GM21360 (cell line): ENCODE data around the gene ARL5B.
A peak's percentile ranks its signal among the peaks of the same experiment; 100 is the strongest.

ENCODE experiments used
- ATAC-seq: cut with Tn5 transposase; IDR thresholded peaks from one replicate; pipeline ENCODE4 v1.9.1; 2021; ENCODE audit warnings: mild to moderate bottlenecking, moderate library complexity; ENCODE audit not compliant: unreplicated experiment

The ARL5B gene

GRCh38 chr10:18658271-18659124, 733 bp upstream of the ARL5B start:
- peak; percentile 1 for ATAC-seq

GRCh38 chr10:18659819-18660535, 746 bp downstream of the ARL5B start:
- ATAC-seq = peak; percentile 21

DNA sequence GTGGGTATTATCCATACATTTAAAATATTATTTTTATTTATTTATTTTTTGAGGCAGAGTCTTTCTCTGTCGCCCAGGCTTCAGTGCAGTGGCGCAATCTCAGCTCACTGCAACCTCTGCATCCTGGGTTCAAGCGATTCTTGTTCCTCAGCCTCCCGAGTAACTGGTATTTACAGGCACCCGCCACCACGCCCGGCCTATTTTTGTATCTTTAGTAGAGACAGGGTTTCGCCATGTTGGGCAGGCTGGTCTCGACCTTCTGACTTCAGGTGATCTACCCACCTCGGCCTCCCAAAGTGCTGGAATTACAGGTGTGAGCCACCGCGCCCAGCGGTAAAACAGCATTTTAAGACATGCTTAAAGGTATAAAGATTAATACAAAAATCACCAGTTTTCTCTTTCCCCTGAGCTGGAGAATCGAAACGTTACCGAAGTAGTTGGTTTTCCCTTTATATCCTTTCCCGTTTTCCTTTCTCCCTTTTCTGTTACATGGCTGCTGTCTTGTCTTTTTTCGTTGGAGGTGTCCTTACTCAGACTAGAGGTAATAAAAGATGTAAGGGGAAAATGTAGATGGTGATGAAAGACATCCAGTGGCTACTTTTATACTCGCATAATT, 1.7 kb downstream of the ARL5B start:
- ATAC-seq = no peak

GRCh38 chr10:18664841-18665478, 5.7 kb downstream of the ARL5B start:
- ATAC-seq = no peak

GRCh38 chr10:18665815-18666558, 6.8 kb downstream of the ARL5B start:
- ATAC-seq = no peak

DNA sequence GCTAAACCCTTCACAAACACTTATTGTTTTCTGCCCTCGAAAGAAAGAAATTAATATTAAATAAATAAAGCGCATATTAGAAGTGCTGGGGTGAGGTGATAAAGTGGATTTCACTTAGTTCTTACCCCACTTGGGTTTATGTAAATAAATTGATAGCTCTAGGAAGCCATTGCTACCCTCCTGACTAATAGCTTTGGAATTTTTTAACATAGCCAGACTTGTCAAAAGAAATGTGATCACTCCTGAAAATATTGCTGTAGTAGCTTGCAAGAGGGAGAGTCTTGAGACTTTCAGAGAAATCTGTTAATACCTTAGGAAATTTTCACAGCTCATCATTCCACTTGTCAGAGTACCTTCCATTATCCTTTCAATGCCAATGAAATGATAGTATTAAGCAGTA, 7.6 kb downstream of the ARL5B start:
- ATAC-seq = no peak

DNA sequence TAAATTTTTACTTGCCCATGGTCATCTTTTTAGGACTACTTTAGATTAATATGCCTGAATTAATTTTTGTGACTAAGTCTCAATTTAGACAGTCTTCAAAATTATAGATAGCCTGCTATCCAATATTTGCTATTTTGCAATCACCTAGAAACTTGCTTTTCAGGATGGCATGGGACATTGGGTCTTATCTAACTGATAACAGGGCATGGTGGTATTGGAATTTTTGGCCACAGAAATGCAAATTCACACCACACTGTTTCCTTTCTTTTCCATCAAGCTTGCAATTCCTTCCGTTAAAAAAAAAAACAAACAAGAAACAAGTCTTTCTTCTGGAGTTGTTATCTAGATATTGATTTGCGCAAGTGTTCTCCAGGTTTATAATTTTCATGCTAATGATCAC, 8.8 kb downstream of the ARL5B start:
- ATAC-seq = no peak

DNA sequence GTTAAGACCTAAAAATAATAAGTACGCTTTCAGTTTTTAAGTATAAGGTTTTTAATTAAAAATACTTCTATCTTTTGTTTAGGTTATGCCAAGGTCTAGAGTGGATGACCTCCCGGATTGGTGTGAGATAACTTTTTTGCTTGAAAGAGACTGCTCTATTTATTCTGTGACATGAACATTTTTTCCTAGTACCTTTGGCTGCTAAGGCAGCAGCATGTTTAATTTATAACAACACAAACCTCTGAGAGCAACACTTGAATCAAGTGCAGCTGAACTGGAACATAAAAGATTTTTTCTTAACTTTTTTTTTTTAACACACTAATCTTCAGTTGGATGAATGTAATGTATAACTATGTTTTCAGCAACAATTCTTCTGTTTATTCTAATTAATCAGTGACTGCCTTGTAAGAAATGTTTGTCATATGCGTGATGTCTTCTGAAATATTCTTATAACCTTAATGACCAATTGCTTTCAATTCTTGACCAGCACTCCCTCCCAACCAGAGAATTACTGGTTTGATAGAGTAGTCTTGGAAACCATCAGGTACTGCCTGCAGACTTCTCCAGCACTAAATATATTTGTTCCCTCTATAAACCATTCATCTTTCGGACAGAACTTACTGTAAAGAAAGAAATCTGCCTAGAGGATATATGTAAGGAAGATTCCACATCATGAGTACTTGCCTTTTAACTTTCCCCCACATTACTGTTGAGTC, 16.0 kb downstream of the ARL5B start:
- ATAC-seq = no peak

- no peak for ATAC-seq
Measured at GRCh38 chr10:18680754-18681153, 21.5 kb downstream of the ARL5B start.

DNA sequence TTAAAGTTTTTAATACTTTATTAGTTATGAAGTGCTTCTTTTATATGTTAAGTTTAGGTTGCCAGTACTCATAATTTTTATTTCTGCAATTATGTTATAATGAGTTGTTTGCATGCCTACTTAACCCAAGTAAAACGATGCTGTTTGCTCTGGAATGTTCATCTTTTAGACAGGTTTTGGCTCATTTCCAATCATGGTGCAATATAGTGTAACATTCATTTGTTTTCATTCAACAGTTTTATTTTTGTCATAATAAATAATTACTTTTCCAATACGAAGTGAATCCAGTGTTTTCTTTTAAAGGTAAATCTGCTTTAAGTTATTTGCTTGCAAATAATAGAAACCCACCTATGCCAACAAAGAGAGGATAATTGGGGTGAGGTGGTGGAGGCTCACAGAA, 22.1 kb downstream of the ARL5B start:
- ATAC-seq = no peak

DNA sequence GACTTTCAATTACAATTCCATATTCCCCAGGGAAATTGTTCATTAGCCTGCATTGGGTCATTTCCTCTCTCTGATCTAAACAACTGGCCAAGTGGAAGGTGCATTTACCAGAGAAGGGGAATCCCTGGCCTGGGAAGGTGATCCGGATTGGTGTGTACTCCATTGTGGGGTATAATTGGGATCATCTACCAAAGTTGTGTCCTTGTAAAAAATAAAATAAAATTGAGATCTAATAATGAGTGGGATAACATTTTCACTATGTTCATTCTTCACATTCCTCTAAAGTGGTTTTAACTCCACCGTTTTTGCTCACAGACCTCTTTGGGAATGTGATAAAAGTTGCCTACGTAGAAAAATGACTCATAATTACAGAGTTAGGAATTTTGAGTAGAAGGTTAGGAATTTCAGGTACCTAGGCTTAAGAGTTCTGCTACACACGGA, 22.8 kb downstream of the ARL5B start:
- no peak for ATAC-seq

GRCh38 chr10:18683427-18683826, 24.2 kb downstream of the ARL5B start:
- ATAC-seq = no peak

DNA sequence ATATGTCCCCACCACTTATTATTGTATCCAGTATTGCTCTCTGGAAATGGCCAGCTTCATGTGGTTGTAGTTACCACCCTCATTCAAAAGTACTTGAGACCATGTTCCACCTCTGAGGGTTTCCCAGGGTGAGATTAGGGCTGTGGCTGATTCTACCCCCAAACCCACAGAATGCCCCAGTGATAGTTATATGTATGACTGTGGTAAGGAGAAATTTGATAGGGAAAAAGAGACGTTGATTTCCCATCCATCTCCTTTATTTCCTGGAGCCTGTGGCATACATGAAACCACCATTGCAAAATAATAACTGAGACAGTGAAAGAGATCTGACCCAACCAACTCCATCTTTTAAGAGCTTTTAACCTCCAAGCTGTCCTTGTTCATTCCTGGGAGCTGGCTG, 25.2 kb downstream of the ARL5B start:
- ATAC-seq = no peak

GRCh38 chr10:18684953-18685352, 25.7 kb downstream of the ARL5B start:
- ATAC-seq = no peak

DNA sequence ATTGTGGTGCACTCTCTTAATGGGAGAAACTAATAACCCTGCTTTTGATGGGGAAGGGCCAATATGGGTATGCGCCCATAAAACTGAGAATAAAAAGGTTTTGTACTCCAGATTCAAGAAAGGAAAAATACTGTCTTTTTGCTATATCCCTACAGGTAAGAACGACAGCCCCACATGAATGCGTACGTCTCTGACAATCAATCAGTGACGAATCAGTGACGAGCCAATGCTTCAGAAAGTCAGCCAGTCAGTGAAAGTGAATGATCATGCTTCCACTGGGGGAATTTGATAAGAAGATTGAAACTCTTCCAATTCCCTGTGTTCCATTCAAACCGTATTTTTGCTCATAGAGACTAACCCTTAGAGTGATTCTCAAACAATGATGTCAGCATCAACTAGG, 26.3 kb downstream of the ARL5B start:
- ATAC-seq = no peak

GRCh38 chr10:18687195-18687594, 28.0 kb downstream of the ARL5B start:
- no peak for ATAC-seq

GRCh38 chr10:18687706-18688105, 28.5 kb downstream of the ARL5B start:
- ATAC-seq = no peak

DNA sequence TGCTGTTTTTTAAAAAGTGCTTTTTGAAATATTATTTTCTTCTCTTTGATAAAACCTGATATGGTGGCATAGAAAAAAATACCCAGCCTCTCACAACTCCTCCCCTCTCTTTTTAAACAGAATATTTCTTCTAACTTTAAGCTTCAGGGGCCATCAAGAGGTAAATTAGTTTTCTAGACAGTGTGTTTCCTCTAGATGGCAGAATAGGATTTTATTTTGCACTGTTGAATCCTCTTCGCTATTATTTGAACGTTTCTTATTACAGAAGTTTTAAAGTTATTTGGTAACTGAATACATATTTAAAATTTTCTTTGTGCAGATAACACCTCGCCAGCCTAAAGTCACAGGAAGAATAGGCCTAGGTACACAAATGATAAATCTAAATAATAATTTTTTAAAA, 30.3 kb downstream of the ARL5B start:
- ATAC-seq = no peak

- no peak for ATAC-seq
Measured at GRCh38 chr10:18690541-18690940, 31.3 kb downstream of the ARL5B start.
